ENCODE measurements around the gene CEP85. TPM values are rescaled to one million over a fixed set of nuclear protein-coding genes. Genes with fewer than 3 reads are reported as not detected.

The CEP85 gene
- total RNA-seq, 2 donors from 2014 or later = 6.2 to 6.9 TPM

- H3K27me3 ChIP-seq = no peaks in the 10 kb centered on the region
- H3K4me1 ChIP-seq = no peaks in the 10 kb centered on the region
- no peak overlapping the region for H3K27ac ChIP-seq
- DNase-seq (no peak), ATAC-seq (no peak)
- H3K4me3 ChIP-seq = no peak overlapping the region
- 69 to 84% methylated on average over 5 of the region's 5 CpGs for WGBS, 2 donors
- intact Hi-C loops (cut with DNase I) = no loop called here
- no peaks in the 10 kb centered on the region for H3K9me3 ChIP-seq
- no peaks in the 10 kb centered on the region for H3K36me3 ChIP-seq (replicated peaks in 1 of 2; ENCODE audit: insufficient read depth in 1 of 2, low read depth in 2 of 2)
- TF ChIP-seq POLR2A (IDR thresholded peaks at IDR 0.05) (no peak), CTCF (IDR thresholded peaks at IDR 0.05) (no peak)
Measured at GRCh38 chr1:26314501-26314900, 80.5 kb downstream of the CEP85 start.

- Histone ChIP-seq H3K27ac (no peak overlapping the region), H3K4me1 (peaks cover under 1% of the 10 kb centered on the region), H3K27me3 (no peaks in the 10 kb centered on the region), H3K4me3 (no peak overlapping the region), H3K9me3 (no peaks in the 10 kb centered on the region), H3K36me3 (replicated peaks in 1 of 2; ENCODE audit: insufficient read depth in 1 of 2, low read depth in 2 of 2) (no peaks in the 10 kb centered on the region)
- DNase-seq (no peak), ATAC-seq (no peak)
- TF ChIP-seq CTCF (IDR thresholded peaks at IDR 0.05) = no peak
- WGBS, 2 donors = 74 to 78% methylated on average over 8 of the region's 8 CpGs
- intact Hi-C loops (cut with DNase I) = loop anchor here (5.0 kb wide), 1 partner anchor 44 kb away; no protein-coding TSS in a partner anchor
Measured at GRCh38 chr1:26315874-26316850, 82.2 kb downstream of the CEP85 start.

- no peaks in the 10 kb centered on the region for H3K36me3 ChIP-seq (replicated peaks in 1 of 2; ENCODE audit: insufficient read depth in 1 of 2, low read depth in 2 of 2)
- WGBS, 2 donors = 84 to 92% methylated on average over 2 of the region's 2 CpGs
- no peaks in the 10 kb centered on the region for H3K27me3 ChIP-seq
- TF ChIP-seq CTCF (IDR thresholded peaks at IDR 0.05) (no peak), POLR2A (IDR thresholded peaks at IDR 0.05) (no peak)
- DNase-seq = no peak
- H3K27ac ChIP-seq = no peak overlapping the region
- H3K4me1 ChIP-seq = peaks cover 4% of the 10 kb centered on the region
- intact Hi-C loops (cut with DNase I) = loop anchor here (5.0 kb wide), 1 partner anchor 45 kb away; no protein-coding TSS in a partner anchor
- no peaks in the 10 kb centered on the region for H3K9me3 ChIP-seq
- H3K4me3 ChIP-seq = no peak overlapping the region
- no peak for ATAC-seq
Measured at GRCh38 chr1:26317146-26317545, 83.1 kb downstream of the CEP85 start.

- 60 to 71% methylated on average over 12 of the region's 12 CpGs for WGBS, 2 donors
- intact Hi-C loops (cut with DNase I) = loop anchor here (5.0 kb wide), 1 partner anchor 45 kb away; no protein-coding TSS in a partner anchor
Measured at GRCh38 chr1:26317612-26318337, 83.8 kb downstream of the CEP85 start, which contains the start of gene CD52. CD52 (plus strand) TSS chr1:26317958; CDS start chr1:26318018, 60 bp downstream.

More at GRCh38 chr1:26317612-26318337, 83.8 kb downstream of the CEP85 start, which contains the start of gene CD52:
- TF ChIP-seq CTCF (IDR thresholded peaks at IDR 0.05) = no peak
- no peak for TF ChIP-seq POLR2A (IDR thresholded peaks at IDR 0.05)
- Histone ChIP-seq H3K36me3 (replicated peaks in 1 of 2; ENCODE audit: insufficient read depth in 1 of 2, low read depth in 2 of 2) (no peaks in the 10 kb centered on the region), H3K9me3 (no peaks in the 10 kb centered on the region), H3K4me1 (peaks cover 4% of the 10 kb centered on the region), H3K27me3 (no peaks in the 10 kb centered on the region), H3K4me3 (no peak within 1 kb of the TSS), H3K27ac (peak within 1 kb of the TSS in 1 of 4 donors; percentile 45)
- ATAC-seq = no peak
- no peak for DNase-seq
